Limb (tissue), 2 donors: Measurements from ENCODE around the gene MNAT1.
"Not testable (repeated sequence)": the region's sequence is repeated elsewhere in the genome, so short reads cannot be mapped to it uniquely, and the experiment has no call there.

Experiments used
- DNase-seq, 2 donors: peaks; one replicate each; pipeline ENCODE4 v3.0.0-alpha.2; 2016; ENCODE audit errors: extremely low spot score in 2 of 2

MNAT1 gene

DNA sequence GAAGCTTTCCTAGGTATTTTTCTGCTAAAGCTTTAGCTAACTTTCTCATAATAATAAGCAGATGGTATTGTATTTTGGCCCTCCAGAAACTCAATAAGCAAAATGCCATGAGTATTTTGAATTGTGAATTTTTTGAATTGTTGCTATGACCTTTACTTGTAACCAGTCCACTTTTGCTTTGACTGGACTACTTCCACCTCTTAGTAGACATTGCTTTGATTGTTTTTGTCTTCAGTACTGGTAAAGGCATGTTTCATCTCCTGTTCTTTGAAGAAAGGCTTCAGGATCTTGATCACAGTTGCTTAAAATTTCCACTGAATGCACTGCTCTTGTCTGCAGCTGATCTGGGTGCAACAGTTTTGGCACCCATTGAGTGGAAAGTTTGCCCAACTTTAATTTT, 144.0 kb downstream of the MNAT1 start:
- no peak for DNase-seq

DNA sequence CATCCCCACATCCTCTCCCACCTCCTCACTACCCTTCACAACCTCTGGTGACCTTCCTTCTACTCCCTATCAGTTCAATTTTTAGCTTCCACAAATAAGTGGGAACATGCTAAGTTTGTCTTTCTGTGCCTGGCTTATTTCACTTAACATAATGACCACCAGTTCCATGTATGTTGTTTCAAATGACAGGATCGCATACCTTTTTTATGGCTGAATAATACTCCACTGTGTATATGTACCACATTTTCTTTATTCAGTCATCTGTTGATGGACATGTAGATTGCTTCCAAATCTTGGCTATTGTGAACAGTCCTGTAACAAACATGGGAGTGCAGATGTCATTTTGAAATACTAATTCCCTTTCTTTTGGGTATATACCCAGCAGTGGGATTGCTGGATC, 147.7 kb downstream of the MNAT1 start:
- no peak for DNase-seq

GRCh38 chr14:60884134-60884533, 149.6 kb downstream of the MNAT1 start:
- no peak for DNase-seq

DNA sequence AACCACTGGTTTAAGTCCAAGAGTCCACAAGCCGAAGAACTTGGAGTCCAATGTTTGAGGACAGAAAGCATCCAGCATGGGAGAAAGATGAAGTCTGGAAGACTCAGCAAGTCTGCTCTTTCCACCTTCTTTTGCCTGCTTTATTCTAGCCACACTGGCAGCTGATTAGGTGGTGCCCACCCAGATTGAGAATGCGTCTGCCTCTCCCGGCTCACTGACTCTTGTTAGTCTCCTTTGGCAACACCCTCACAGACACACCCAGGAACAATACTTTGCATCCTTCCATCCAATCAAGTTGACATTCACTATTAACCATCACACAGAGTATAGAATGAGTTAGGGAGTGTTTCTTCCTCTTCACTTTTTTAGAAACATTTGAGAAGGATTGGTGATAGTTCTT, 156.1 kb downstream of the MNAT1 start:
- DNase-seq = not testable (repeated sequence)

DNA sequence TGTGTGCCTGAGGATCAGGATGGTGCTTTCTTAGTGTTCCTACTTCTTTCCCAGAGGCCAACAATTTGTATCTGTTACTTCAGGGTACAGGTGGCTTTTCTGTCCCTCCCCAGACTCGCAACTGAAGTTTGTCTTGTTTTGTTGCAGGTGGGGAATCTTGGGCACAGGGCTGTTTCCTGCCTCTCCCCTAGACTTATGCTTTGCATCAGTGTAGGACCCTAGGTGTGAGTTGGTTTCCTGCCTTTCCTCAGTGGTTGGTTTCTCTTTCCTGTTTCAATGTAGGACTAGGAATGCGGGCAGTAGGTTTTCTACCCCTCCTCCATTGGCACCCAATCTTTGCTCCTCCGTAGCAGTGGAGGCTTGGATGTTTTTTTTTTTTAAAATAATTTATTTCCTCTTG, 159.3 kb downstream of the MNAT1 start:
- DNase-seq = no peak

DNA sequence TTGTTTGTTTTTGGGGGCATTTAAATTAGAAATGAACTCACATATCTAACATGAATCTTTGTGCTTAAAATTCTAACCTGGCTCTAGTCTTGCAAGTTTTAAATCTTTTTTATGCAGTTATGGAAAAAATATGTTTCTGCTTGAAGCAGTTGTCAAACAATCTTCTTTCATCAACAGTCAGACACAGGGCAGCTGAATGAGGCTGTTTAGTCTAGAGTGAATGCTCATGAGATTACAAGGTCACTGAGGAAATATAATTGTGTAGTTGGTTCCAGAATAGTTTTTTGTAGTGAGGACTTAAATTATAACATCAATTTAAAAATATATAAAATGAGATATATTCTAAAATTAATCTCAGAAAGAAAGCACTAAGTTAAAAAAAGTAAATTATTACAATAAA, 169.8 kb downstream of the MNAT1 start:
- no peak for DNase-seq

DNA sequence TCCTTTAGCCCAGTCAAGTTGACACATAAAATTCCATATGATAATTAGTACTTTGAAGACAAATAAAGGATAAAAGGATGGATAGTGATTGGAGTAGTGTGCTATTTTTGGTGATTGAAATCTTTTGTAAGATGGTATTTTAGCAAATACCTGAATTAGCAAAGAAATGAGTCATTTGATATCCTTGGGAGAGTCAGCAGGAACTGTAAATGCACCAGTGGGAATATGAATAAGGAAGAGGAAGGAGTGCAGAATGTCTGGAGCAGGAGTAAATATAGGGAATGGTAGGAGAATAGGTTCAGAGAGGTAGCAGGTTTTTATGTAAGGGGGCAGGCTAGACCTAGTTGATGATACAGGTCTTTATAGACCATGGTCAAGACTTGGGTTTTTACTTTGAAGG, 171.4 kb downstream of the MNAT1 start:
- DNase-seq = no peak

GRCh38 chr14:60915781-60916180, 181.2 kb downstream of the MNAT1 start:
- no peak for DNase-seq

DNA sequence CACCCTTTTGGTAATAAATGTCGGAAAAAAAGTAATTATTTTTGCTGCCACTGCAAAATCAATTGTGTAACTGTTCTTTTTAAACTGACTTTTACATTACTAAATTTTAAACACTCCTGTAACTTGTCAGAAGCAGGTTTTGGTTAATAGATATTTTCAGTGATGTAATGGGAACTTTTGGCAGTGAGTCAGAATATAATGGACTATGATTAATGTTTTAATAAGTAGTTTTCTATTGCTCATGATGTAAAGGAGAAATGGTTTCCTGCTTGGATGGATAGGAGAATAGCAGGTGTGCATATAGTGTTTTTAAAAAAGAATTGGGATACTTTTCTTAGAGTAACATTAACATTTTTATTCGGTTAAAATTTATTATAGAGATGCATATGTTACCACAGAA, 187.5 kb downstream of the MNAT1 start:
- DNase-seq = no peak

DNA sequence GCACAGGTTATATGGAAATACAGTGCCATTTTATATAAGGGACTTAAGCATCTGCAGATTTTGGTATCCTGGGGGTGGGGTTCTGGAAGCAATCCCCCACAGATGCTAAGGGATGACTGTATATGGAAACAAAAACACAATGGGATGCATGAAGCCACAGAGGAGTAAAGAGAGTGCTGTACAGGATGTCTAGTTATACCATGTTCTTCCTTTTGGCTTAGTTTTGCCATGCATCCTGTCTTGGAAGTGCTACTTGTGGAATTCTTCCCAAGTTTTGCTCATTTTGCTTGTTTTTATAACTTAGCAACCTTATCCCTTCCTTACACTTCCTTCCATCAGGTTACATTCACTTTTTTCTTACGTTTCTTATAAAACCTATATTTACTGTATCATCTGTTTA, 190.7 kb downstream of the MNAT1 start:
- DNase-seq = peak in 1 of 2 donors; percentile 41

- no peak for DNase-seq
Measured at GRCh38 chr14:60926002-60926401, 191.4 kb downstream of the MNAT1 start.

DNA sequence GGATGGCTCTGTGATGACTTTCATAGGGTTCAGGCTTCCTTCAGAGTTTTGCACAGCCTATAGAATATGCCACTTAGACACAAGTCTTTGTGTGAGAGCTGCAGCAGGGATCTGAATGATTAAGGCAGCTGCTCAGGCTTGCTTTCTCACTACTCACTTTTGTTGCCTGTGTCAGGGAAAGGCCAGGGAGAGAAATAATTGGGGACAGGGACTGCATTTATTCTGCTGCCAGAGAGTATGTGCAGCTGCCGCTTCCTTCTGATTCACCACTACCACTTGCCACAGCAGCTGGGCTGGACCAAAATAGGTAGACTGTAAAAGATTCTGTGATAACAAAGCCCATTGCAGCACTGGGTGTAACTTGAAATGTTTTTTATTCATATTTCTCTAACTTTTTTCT, 196.7 kb downstream of the MNAT1 start:
- DNase-seq = peak; percentile 60 to 65

DNA sequence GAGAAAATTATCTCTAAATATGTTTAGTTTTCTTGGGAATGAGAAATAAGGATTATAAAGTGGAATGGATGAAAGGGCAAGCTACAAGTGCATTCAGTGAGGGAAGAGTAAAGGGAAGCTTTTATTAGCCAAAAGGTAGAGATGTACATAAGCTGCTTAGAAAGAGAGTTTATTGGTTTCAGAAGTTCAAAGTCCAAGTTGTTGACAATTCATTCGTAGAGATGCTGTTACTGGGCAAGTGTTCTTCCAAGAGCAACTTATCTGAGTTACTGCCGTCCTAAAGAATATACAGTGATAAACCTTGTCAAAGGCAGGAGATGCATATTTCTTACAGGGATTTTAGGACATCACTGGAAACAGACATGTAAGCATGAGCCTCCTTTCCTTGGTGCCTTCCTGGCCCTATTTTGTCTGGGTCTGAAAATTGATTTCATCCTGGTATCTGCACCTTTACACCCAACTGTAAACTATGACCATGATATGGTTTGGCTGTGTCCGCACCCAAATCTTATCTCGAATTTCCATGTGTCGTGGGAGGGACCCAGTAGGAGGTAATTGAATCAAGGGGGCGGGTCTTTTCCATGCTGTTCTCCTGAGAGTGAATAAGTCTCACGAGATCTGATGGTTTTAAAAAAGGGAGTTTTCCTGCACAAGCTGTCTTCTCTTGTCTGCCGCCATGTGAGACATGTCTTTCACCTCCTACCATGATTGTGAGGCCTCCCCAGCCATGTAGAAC, 199.5 kb downstream of the MNAT1 start:
- DNase-seq = no peak

DNA sequence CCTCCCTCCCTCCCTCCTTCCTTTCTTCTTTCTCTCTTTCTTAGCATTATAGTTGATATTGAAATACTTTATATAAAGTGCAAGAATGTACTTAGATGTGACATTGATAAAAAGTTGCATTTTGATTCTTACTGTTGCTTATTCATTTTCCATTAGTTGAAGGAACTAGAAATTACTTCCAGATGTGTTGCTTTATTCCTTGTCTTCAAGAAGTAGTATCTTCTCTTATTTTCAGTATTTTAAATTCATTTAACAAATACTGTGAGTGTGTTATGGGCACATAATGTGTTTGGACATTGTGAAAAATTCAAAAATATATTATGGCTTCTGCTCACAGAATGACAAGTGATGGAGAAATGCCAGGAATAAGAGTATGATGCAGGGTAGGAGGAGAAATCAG, 200.8 kb downstream of the MNAT1 start:
- no peak for DNase-seq

DNA sequence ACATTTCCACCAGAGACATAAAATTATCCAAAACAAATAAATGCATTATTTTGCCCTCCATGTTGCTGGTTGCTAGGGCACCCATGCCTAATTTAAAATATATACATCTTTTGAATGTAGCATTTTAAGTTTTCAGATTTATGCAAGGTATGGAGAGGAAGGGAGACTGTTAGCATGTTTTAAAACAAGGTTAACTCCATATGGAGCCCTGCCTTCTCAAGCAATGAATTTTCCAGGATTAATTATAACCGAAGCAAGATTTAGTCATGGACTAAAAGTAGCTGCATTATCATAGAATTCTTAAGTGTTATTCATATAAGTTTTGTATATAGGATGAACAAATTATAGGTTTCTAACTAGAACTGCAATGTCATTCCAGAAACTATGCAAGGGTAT, 209.1 kb downstream of the MNAT1 start:
- no peak for DNase-seq

DNA sequence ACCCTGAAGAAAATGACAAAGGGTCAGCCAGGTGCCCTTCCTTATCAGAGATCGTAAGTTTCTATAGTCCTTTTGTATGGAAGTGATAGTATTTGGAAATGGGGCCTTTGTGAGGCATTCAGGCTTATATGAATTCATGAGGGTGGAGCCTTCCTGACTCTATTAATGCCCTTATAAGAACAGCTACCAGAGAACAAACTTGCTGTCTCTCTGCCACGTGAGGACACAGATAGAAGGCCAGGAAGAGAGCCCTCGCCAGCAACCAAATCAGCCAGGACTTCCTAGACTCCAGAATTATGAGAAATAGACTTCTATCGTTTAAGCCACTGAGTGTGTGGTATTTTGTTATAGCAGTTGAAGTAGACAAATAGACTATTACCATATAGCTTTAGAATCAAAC, 209.6 kb downstream of the MNAT1 start:
- DNase-seq = no peak

DNA sequence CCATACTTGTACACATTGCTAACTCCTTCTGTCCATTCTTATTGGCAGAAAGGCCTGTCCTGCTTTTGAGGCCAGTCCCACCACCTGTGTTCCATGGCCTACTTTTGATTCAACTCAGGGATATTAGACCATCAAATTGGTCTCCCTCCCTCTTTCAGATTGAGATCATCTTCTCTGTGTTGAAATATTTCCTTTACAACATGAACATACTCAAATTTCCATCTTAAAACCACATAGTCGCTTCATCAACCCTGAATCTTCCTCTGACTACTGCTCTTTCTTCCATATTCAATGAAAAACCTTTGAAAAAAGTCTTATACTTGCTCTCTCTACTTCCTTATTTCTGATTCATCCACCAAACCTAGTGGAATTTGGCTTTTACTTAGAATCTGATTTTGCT, 211.4 kb downstream of the MNAT1 start:
- DNase-seq = no peak

DNA sequence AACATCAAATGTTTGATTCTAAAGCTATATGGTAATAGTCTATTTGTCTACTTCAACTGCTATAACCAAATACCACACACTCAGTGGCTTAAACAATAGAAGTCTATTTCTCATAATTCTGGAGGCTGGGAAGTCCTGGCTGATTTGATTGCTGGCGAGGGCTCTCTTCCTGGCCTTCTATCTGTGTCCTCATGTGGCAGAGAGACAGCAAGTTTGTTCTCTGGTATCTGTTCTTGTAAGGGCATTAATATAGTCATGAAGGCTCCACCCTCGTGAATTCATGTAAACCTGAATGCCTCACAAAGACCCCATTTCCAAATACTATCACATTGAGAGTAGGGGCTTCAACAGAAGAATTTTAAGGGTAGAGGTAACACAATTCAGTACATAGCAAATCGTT, 212.2 kb downstream of the MNAT1 start:
- DNase-seq = no peak

DNA sequence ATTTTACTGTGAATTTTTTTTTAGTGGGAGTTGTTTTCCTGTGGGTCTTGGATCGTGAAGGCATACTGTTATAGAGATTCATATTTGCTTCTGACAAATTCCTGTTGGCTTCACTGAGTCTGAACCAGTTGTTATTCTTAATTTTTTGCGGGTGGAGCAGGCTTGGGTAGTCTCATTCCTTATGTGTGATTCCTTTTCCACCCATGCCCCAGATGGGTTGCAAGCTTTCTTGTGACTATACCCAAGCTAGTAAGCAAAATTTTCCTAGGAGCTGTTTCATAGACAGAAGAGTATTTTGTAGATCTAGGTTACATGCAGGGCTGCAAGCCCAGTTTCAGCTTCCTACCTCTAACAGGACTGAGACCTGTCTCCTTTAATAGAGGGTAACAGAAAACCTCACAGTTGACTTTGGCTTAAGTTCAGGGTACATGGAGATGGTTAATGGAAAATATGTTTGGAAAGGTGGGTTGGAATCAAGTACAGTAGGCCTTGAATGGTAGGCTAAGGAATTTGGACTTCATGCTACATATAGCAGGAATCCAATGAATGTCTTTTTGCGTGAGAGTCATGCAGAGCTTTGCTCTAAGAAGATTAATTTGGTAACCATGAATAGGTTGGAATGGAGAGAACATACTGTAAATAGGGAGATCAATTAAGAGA, 217.3 kb downstream of the MNAT1 start:
- no peak for DNase-seq

- no peak for DNase-seq
Measured at GRCh38 chr14:60956202-60956601, 221.6 kb downstream of the MNAT1 start.

GRCh38 chr14:60956632-60957031, 222.1 kb downstream of the MNAT1 start:
- no peak for DNase-seq

GRCh38 chr14:60958146-60958545, 223.6 kb downstream of the MNAT1 start:
- DNase-seq = no peak

- DNase-seq = no peak
Measured at GRCh38 chr14:60963761-60964160, 229.2 kb downstream of the MNAT1 start.
